Measurements from ENCODE around the gene BRPF3. TPM values are rescaled to one million over a fixed set of nuclear protein-coding genes. Genes with fewer than 3 reads are reported as not detected.

Gene BRPF3
- total RNA-seq, 1 experiment from 2014 or later = 14.3 TPM

DNA sequence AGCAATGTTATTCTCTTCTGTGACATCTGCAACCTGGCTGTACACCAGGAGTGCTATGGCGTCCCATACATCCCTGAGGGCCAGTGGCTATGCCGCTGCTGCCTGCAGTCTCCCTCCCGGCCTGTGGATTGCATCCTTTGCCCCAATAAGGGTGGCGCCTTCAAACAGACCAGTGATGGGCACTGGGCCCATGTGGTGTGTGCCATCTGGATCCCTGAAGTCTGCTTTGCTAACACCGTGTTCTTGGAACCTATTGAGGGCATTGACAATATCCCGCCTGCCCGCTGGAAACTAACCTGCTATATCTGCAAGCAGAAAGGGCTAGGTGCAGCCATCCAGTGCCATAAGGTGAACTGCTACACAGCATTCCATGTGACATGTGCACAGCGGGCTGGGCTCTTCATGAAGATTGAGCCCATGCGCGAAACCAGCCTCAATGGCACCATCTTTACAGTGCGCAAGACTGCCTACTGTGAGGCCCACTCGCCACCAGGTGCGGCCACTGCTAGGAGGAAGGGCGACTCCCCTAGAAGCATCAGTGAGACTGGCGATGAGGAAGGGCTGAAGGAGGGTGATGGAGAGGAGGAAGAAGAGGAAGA, 4.6 kb downstream of the BRPF3 start:
- Histone ChIP-seq H3K9me3 (ENCODE audit: low read length) (no peaks in the 10 kb centered on the region), H3K4me1 (ENCODE audit: insufficient read depth, low read length) (peaks cover 7% of the 10 kb centered on the region; the same call in 1 of the 2 replicates), H3K27ac (ENCODE audit: low read length) (no peak overlapping the region), H4K20me1 (ENCODE audit: low read length) (peaks cover 18% of the 10 kb centered on the region; the same call in 1 of the 2 replicates), H2AFZ (ENCODE audit: low read length) (no peak overlapping the region), H3K79me2 (ENCODE audit: low read length) (peaks cover 70% of the 10 kb centered on the region), H3K36me3 (ENCODE audit: low read depth, low read length) (peaks cover 42% of the 10 kb centered on the region), H3F3A (ENCODE audit: low read length, unreplicated experiment) (no peaks in the 10 kb centered on the region), H3K9ac (ENCODE audit: low read length) (no peak overlapping the region), H3K4me2 (ENCODE audit: low read length) (no peak overlapping the region), H3K27me3 (ENCODE audit: low read length) (no peaks in the 10 kb centered on the region), H3K4me3 (ENCODE audit: low read length) (no peak overlapping the region), H3K9me2 (replicated peaks; ENCODE audit: low read length) (no peaks in the 10 kb centered on the region)
- POLR2A ChIA-PET (ENCODE audit: unreplicated experiment) = no interaction called here
- TF ChIP-seq, protein P1, sequence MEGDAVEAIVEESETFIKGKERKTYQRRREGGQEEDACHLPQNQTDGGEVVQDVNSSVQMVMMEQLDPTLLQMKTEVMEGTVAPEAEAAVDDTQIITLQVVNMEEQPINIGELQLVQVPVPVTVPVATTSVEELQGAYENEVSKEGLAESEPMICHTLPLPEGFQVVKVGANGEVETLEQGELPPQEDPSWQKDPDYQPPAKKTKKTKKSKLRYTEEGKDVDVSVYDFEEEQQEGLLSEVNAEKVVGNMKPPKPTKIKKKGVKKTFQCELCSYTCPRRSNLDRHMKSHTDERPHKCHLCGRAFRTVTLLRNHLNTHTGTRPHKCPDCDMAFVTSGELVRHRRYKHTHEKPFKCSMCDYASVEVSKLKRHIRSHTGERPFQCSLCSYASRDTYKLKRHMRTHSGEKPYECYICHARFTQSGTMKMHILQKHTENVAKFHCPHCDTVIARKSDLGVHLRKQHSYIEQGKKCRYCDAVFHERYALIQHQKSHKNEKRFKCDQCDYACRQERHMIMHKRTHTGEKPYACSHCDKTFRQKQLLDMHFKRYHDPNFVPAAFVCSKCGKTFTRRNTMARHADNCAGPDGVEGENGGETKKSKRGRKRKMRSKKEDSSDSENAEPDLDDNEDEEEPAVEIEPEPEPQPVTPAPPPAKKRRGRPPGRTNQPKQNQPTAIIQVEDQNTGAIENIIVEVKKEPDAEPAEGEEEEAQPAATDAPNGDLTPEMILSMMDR (conservative IDR thresholded peaks at IDR 0.05; ENCODE audit: low read depth, low read length) = no peak
- TF ChIP-seq EZH2 (IDR thresholded peaks at IDR 0.05; ENCODE audit: low read length, unreplicated experiment) (no peak), EZH2phosphoT487 (IDR thresholded peaks at IDR 0.05; ENCODE audit: borderline replicate concordance, low read length) (no peak)
- BruUV-seq (replicated peaks) = no TSS peak
- intact Hi-C loops (cut with micrococcal nuclease) = no loop called here
- ATAC-seq (no peak), DNase-seq (no peak)
- CTCF ChIA-PET = no interaction called here

DNA sequence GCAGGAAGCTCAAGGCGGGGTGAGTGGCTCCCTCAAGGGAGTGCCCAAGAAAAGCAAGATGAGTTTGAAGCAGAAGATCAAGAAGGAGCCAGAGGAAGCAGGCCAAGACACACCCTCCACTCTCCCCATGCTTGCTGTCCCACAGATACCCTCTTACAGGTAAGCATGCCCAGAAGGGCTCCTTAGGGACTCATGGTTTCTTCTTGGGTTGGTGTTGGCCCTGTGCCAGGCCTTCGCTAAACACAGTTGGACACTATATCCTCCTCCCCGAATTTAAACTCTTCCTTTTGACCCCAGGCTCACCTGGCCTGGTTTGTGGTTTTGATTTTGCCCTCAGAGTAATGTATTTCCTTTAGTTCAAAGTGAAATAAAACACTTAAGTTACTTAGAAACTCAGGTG, 5.1 kb downstream of the BRPF3 start:
- H3K9me2 ChIP-seq (replicated peaks; ENCODE audit: low read length) = no peaks in the 10 kb centered on the region
- no peak for DNase-seq
- CTCF ChIA-PET = no interaction called here
- H3K27me3 ChIP-seq (ENCODE audit: low read length) = no peaks in the 10 kb centered on the region
- no peaks in the 10 kb centered on the region for H3K9me3 ChIP-seq (ENCODE audit: low read length)
- peaks cover 46% of the 10 kb centered on the region for H3K36me3 ChIP-seq (ENCODE audit: low read depth, low read length)
- POLR2A ChIA-PET (ENCODE audit: unreplicated experiment) = no interaction called here
- no peak overlapping the region for H2AFZ ChIP-seq (ENCODE audit: low read length)
- no peak overlapping the region for H3K4me2 ChIP-seq (ENCODE audit: low read length)
- intact Hi-C loops (cut with micrococcal nuclease) = no loop called here
- no TSS peak for BruUV-seq (replicated peaks)
- peaks cover 18% of the 10 kb centered on the region; the same call in 1 of the 2 replicates for H4K20me1 ChIP-seq (ENCODE audit: low read length)
- ATAC-seq = no peak
- H3K27ac ChIP-seq (ENCODE audit: low read length) = no peak overlapping the region
- no peak overlapping the region for H3K4me3 ChIP-seq (ENCODE audit: low read length)
- no peak for TF ChIP-seq EZH2 (IDR thresholded peaks at IDR 0.05; ENCODE audit: low read length, unreplicated experiment)
- no peak for TF ChIP-seq EZH2phosphoT487 (IDR thresholded peaks at IDR 0.05; ENCODE audit: borderline replicate concordance, low read length)
- TF ChIP-seq, protein P1 (conservative IDR thresholded peaks at IDR 0.05; ENCODE audit: low read depth, low read length) = no peak
- no peaks in the 10 kb centered on the region for H3F3A ChIP-seq (ENCODE audit: low read length, unreplicated experiment)
- H3K79me2 ChIP-seq (ENCODE audit: low read length) = peaks cover 70% of the 10 kb centered on the region
- H3K4me1 ChIP-seq (ENCODE audit: insufficient read depth, low read length) = peaks cover 7% of the 10 kb centered on the region; the same call in 1 of the 2 replicates
- no peak overlapping the region for H3K9ac ChIP-seq (ENCODE audit: low read length)

DNA sequence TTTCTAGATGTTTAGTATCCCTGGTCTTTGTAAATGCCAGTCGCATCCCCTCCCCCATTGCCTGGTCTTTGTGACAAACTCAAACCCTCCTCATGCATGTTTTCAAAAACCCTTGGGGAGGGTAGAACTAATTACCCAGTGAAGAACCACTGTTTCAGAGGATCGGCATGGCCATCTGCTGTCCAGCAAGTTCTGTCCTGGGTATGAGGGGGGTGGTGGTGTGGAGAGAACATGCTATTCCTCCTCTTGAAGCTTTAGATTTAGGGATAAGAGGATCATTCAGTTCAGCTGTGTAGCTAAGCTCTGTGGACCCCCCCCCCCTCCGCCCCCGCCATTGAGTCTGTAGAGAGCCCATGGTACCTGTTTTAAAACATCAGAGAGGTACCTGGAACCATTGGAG, 5.6 kb downstream of the BRPF3 start:
- intact Hi-C loops (cut with micrococcal nuclease) = no loop called here
- Histone ChIP-seq H3K4me3 (ENCODE audit: low read length) (no peak overlapping the region), H4K20me1 (ENCODE audit: low read length) (peaks cover 18% of the 10 kb centered on the region; the same call in 1 of the 2 replicates), H2AFZ (ENCODE audit: low read length) (no peak overlapping the region), H3K9ac (ENCODE audit: low read length) (no peak overlapping the region), H3K79me2 (ENCODE audit: low read length) (peaks cover 70% of the 10 kb centered on the region), H3K36me3 (ENCODE audit: low read depth, low read length) (peaks cover 46% of the 10 kb centered on the region), H3K27ac (ENCODE audit: low read length) (no peak overlapping the region), H3K9me3 (ENCODE audit: low read length) (no peaks in the 10 kb centered on the region), H3K4me2 (ENCODE audit: low read length) (no peak overlapping the region), H3F3A (ENCODE audit: low read length, unreplicated experiment) (no peaks in the 10 kb centered on the region), H3K9me2 (replicated peaks; ENCODE audit: low read length) (no peaks in the 10 kb centered on the region), H3K4me1 (ENCODE audit: insufficient read depth, low read length) (peaks cover 7% of the 10 kb centered on the region; the same call in 1 of the 2 replicates), H3K27me3 (ENCODE audit: low read length) (no peaks in the 10 kb centered on the region)
- TF ChIP-seq, protein P1 (conservative IDR thresholded peaks at IDR 0.05; ENCODE audit: low read depth, low read length) = no peak
- no peak for TF ChIP-seq EZH2 (IDR thresholded peaks at IDR 0.05; ENCODE audit: low read length, unreplicated experiment)
- TF ChIP-seq EZH2phosphoT487 (IDR thresholded peaks at IDR 0.05; ENCODE audit: borderline replicate concordance, low read length) = no peak
- BruUV-seq (replicated peaks) = no TSS peak
- CTCF ChIA-PET = no interaction called here
- no peak for DNase-seq
- no peak for ATAC-seq
- POLR2A ChIA-PET (ENCODE audit: unreplicated experiment) = no interaction called here
